OCI-LY3 (cell line): Measurements from ENCODE around the gene SPP2.

Experiments
- EZH2phosphoT487 ChIP-seq: fragments of 200-600 bp; shearing (Covaris generic); IDR thresholded peaks from 2 replicates; pipeline ENCODE4 v1.6.1; 2018; ENCODE audit warnings: antibody characterized with exemption, mixed run types, low read depth
- TF ChIP-seq, protein P1 (sequence below): fragments of 200-600, 300-600 bp; sonication (generic); IDR thresholded peaks from 2 replicates; pipeline ENCODE4 v1.5.1; 2014; ENCODE audit warnings: antibody characterized with exemption, low read length, low read depth

DNA sequence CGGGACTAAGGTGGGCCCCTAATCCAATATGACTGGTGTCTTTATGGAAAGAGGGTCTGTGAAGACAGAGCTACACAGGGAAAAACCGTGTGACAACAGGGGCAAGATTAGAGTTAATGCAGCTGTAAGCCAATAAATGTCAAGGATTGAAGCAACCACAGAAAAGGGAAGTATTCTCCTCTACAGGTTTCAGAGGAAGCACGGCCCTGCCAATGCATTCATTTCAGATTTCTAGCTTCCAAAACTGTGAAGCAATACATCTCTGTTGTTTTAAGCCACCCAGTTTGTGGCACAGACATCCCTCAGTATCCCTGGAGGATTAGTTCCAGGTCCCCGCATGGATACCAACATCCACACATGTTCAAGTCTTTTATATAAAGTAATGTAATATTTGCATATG, 48.8 kb downstream of the SPP2 start:
- TF ChIP-seq, protein P1, sequence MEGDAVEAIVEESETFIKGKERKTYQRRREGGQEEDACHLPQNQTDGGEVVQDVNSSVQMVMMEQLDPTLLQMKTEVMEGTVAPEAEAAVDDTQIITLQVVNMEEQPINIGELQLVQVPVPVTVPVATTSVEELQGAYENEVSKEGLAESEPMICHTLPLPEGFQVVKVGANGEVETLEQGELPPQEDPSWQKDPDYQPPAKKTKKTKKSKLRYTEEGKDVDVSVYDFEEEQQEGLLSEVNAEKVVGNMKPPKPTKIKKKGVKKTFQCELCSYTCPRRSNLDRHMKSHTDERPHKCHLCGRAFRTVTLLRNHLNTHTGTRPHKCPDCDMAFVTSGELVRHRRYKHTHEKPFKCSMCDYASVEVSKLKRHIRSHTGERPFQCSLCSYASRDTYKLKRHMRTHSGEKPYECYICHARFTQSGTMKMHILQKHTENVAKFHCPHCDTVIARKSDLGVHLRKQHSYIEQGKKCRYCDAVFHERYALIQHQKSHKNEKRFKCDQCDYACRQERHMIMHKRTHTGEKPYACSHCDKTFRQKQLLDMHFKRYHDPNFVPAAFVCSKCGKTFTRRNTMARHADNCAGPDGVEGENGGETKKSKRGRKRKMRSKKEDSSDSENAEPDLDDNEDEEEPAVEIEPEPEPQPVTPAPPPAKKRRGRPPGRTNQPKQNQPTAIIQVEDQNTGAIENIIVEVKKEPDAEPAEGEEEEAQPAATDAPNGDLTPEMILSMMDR, result no peak
- TF ChIP-seq EZH2phosphoT487, result no peak
